ENCODE data around the gene ROCK2.

The ROCK2 gene

GRCh38 chr2:11213090-11213638, 131.3 kb downstream of the ROCK2 start:
- Histone ChIP-seq H4K20me1 (ENCODE audit: insufficient read depth) (no peaks in the 10 kb centered on the region), H3K4me3 (IDR thresholded peaks at IDR 0.05; ENCODE audit: insufficient read depth, low read depth, low read length) (no peak overlapping the region), H3K27me3 (ENCODE audit: insufficient read depth, low read depth) (no peaks in the 10 kb centered on the region), H3K79me2 (ENCODE audit: insufficient read depth, low read depth) (no peaks in the 10 kb centered on the region), H3K27ac (no peak overlapping the region), H3K4me2 (no peak overlapping the region), H3K4me1 (ENCODE audit: low read depth, poor library complexity, severe bottlenecking) (no peaks in the 10 kb centered on the region), H3K36me3 (ENCODE audit: insufficient read depth) (no peaks in the 10 kb centered on the region), H2AFZ (ENCODE audit: low read depth) (no peak overlapping the region), H3K9ac (no peak overlapping the region)
- no peak for TF ChIP-seq CTCF (conservative IDR thresholded peaks at IDR 0.05; ENCODE audit: low read depth, low read length)

- Histone ChIP-seq H3K9ac (no peak overlapping the region), H3K27ac (no peak overlapping the region), H3K4me2 (no peak overlapping the region), H3K4me3 (IDR thresholded peaks at IDR 0.05; ENCODE audit: insufficient read depth, low read depth, low read length) (no peak overlapping the region), H3K27me3 (ENCODE audit: insufficient read depth, low read depth) (no peaks in the 10 kb centered on the region), H3K36me3 (ENCODE audit: insufficient read depth) (no peaks in the 10 kb centered on the region), H3K79me2 (ENCODE audit: insufficient read depth, low read depth) (no peaks in the 10 kb centered on the region), H4K20me1 (ENCODE audit: insufficient read depth) (no peaks in the 10 kb centered on the region), H2AFZ (ENCODE audit: low read depth) (no peak overlapping the region), H3K4me1 (ENCODE audit: low read depth, poor library complexity, severe bottlenecking) (no peaks in the 10 kb centered on the region)
- TF ChIP-seq CTCF (conservative IDR thresholded peaks at IDR 0.05; ENCODE audit: low read depth, low read length): no peak
Observed at GRCh38 chr2:11212645-11213044, 131.8 kb downstream of the ROCK2 start.

GRCh38 chr2:11208083-11208482, 136.4 kb downstream of the ROCK2 start:
- no peaks in the 10 kb centered on the region for H3K36me3 ChIP-seq (ENCODE audit: insufficient read depth)

GRCh38 chr2:11203480-11203879, 141.0 kb downstream of the ROCK2 start:
- Histone ChIP-seq H3K27me3 (ENCODE audit: insufficient read depth, low read depth) (no peaks in the 10 kb centered on the region), H3K4me3 (IDR thresholded peaks at IDR 0.05; ENCODE audit: insufficient read depth, low read depth, low read length) (no peak overlapping the region), H3K36me3 (ENCODE audit: insufficient read depth) (no peaks in the 10 kb centered on the region), H3K4me1 (ENCODE audit: low read depth, poor library complexity, severe bottlenecking) (no peaks in the 10 kb centered on the region), H3K27ac (no peak overlapping the region), H3K9ac (no peak overlapping the region), H3K79me2 (ENCODE audit: insufficient read depth, low read depth) (no peaks in the 10 kb centered on the region), H4K20me1 (ENCODE audit: insufficient read depth) (no peaks in the 10 kb centered on the region), H3K4me2 (no peak overlapping the region), H2AFZ (ENCODE audit: low read depth) (no peak overlapping the region)
- no peak for TF ChIP-seq CTCF (conservative IDR thresholded peaks at IDR 0.05; ENCODE audit: low read depth, low read length)

More at GRCh38 chr2:11208083-11208482, 136.4 kb downstream of the ROCK2 start:
- H3K4me3 ChIP-seq (IDR thresholded peaks at IDR 0.05; ENCODE audit: insufficient read depth, low read depth, low read length): no peak overlapping the region
- no peaks in the 10 kb centered on the region for H3K4me1 ChIP-seq (ENCODE audit: low read depth, poor library complexity, severe bottlenecking)
- TF ChIP-seq CTCF (conservative IDR thresholded peaks at IDR 0.05; ENCODE audit: low read depth, low read length): no peak
- H3K4me2 ChIP-seq: no peak overlapping the region
- no peak overlapping the region for H3K9ac ChIP-seq
- no peaks in the 10 kb centered on the region for H3K27me3 ChIP-seq (ENCODE audit: insufficient read depth, low read depth)
- H2AFZ ChIP-seq (ENCODE audit: low read depth): no peak overlapping the region
- H3K27ac ChIP-seq: no peak overlapping the region
- H3K79me2 ChIP-seq (ENCODE audit: insufficient read depth, low read depth): no peaks in the 10 kb centered on the region
- H4K20me1 ChIP-seq (ENCODE audit: insufficient read depth): no peaks in the 10 kb centered on the region

All from KMS-11 (cell line).